HT1080 (cell line): Measurements from ENCODE around the gene ELAVL2. TPM values are rescaled to one million over a fixed set of nuclear protein-coding genes. Genes with fewer than 3 reads are reported as not detected.
A peak's percentile ranks its signal among the peaks of the same experiment; 100 is the strongest.

Source experiments
- DNase-seq: peaks from one replicate; pipeline ENCODE4 v3.0.0-alpha.2; 2015; ENCODE audit warnings: low read depth
- total RNA-seq: library from RNA; depleted of rRNA; stranded (reverse); fragments of >200 nt; shearing (Covaris generic); gene quantifications from 2 replicates; pipeline ENCODE4 v1.2.3, GENCODE V29; 2014

ELAVL2 gene
- total RNA-seq, 1 experiment from 2014 or later = 0.45 TPM

DNA sequence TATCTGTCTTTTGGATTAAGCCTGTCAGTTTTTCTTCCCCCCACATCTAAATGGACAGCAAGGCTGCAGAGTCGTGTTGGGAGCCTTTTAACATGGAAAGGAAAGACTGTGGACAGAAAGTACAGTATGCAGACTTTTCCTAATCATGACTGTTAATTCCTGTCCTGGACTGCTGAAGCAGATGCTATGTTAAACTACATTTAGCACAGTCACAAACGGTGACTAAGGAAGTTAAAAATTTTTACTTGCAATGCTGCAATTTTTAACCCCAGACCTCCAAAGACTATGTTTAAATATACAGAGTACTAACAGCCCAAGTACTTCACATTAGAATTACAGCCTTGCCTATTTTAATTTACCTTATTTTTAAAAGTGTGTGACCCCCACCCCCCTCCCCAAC lies 51.8 kb downstream of the ELAVL2 start:
- no peak for DNase-seq

DNA sequence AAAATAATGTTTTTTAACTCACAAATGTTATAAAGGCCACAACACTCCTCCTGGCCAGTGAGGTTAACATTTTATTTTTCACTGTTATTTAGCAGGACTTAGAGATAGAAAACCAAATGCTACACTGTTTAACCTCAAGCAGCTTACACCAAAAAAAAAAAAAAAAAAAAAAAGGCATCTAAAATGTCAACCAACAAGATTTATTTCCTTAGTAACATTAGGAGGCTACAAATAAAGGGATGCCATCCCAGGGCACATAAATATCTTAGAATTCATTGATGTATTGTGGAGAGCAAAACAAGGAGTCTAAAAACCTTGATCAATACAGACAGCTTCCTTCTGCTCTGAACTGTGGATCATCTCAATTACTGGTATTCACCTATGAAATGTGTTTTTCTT lies 53.7 kb downstream of the ELAVL2 start:
- DNase-seq = no peak

DNA sequence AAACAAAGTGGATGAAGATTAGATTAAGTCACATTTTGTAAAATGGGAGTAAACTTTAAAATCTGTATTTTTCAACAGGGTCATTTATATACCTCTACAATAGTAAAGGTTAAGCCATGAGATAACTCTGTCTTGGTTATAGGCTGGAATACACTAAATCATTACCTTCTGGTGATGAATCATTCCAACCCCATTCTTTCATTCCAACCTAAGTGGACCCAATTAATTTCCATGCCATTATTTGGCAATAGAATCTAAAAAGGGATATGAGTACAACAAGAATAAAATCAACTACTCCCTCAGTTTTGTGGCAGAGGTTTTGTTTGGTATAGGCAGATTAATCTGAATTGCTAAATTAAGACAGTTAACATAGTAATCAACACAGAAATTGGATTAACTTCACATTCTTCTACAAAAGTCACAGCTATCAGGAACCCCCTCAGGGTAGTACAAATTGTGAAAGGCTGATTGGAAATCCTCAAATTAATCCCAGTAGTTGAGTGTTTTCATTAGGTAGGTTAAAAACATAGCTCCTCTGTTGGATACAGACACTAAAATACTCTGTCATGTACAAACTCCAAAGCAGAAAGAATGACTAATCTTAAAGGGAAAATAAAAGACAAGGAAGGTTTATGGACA lies 54.2 kb downstream of the ELAVL2 start:
- DNase-seq = no peak

DNA sequence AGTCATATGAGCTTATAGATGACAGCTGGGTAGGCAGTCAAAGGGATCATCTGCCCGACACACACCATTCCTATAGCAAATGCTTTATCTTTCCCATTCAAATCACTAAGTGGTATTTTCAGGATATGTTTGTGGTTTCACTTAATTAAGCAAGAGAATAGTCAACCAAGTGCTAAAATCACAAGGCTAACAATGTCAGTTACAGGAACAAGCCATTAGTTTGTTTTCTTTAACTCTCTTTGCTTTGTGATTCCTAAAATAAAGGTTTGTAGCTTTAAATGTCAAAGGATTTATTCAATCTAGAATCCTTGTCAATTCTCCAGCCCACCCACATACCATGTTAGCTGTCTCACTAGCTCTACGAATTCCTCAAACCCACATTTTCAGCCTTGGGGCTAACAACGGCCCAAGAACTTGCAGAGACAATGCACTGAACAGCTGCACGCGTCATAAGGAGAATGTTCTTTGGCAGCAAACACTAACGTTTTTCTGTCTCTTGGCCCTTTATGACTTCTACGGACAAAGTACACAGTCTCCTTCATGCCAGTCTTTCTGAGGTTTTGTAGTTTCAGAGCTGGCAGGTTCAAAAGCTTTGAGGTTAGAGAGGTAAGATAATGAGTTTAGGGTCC lies 56.6 kb downstream of the ELAVL2 start:
- DNase-seq = peak; percentile 83

DNA sequence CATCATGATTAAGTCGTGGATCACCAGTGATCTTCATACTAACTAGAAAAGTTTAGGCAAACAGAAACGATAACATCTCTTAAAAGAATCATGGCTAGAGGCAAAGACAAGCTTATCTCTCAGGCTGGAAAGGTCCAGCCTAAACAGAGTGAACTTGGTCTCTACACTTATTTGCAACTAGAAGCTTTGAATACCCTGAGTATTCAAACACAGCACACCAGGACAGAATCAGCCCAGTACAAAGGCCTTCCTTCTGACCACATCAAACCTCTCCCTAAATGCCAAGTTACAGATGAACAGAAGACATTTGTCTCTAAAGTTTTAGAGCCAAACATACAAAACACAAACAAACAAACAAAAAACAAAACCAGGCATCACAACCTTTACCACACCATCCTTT lies 57.2 kb downstream of the ELAVL2 start:
- DNase-seq = no peak

GRCh38 chr9:23766613-23767012 lies 59.4 kb downstream of the ELAVL2 start:
- DNase-seq = no peak

- DNase-seq = no peak
These were observed 60.5 kb downstream of the ELAVL2 start for GRCh38 chr9:23765561-23765960.

DNA sequence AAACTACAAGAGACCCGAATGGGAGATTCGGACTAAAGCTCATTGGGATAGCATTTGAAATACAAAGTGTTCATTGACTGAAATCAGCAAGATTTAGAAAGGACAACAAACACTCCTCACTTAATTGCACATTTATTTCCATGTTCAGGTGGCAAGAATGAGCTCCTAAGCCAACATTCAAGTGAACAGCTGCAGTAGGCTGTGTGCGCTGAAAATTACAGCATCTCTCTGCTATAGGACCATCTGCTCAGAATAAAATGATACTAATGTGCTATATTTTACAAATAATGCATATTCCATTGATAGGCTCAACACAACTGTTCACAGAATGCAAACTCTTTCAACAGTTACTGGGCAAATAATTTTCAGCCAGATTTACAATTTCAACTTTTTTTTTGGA lies 61.8 kb downstream of the ELAVL2 start:
- DNase-seq = no peak

- DNase-seq = peak; percentile 56
These were observed 71.5 kb downstream of the ELAVL2 start for GRCh38 chr9:23754551-23754950.

- no peak for DNase-seq
These were observed 73.2 kb downstream of the ELAVL2 start for GRCh38 chr9:23752859-23753258.

GRCh38 chr9:23751633-23752032 lies 74.4 kb downstream of the ELAVL2 start:
- DNase-seq = no peak

DNA sequence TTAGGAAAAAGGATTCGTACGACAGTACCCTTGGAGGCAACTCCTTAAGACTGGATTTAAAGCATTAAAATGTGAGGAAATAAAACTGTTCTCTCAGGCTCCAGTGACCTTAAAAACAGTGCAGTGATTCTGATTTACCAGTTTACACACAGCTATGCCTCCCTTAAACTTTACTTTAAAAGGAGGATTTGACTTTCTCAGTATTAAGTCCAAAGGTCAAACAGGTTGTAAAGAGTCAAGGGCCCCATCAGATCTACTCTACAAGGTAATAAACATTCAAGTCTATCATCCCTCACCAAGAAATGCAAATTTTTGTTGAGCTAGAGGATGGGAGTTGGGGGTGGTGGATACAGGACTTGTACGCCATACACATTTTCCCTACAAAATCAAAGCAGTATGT lies 75.2 kb downstream of the ELAVL2 start:
- DNase-seq = no peak

DNA sequence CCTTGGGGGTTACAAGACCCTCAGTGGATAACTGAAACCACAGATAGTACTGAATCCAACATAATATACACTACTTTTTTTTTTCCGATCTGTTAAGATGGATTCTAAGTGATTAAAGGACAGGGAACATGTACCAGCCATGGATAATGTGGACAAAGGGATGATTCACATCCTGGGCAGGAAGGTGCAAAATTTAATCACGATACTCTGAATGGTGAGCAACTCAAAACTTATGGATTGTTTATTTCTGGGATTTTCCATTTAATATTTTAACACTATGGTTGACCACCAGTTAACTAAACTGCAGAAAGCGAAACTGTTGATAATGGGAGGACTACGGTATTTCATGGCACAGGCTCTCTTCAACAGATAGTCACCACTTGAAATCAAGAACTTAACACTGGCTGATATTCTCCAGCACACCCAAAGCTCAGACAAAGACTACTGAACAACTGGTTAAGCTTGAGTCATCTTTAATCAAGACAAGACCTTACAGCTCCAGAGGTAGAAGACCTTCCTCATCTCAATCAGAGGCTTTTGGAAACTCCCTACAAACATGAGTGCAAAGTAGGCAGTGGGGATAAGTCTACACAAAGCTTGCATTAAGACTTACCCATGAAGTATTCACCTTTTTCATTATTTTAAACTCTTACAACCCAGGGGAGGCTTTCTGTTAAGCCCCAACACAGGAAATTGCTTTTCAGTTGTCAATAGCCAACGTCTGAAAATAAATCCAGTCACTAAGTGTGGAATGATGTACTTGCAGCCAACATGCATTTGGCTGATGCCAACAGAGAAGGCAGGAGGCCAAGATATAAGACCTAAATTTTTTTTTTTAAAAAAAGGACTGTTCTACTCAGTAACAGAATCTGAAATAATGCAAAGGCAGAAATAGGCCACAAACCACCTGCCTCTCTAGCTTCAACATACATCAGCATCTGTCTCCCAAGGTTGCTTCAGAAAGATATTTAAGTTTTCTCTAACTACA lies 78.7 kb downstream of the ELAVL2 start:
- DNase-seq = peak; percentile 66

DNA sequence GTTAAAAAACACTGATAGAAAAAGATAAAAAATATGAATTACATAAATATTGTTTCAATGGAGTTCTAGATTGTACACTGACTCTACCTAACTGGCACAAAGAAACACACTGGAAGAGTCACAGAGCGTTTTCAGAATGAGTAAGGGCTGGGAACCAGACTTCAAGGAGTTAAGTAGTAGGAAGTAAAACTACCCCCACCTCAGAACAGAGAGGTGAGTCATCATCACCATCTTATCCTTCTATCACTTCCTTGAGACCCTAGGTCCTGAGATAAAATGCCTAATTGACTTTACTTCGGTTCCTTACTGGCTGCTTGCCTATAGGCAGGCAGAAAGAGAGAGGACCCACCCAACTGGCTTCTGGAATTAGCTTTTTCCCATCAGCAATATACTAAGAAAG lies 79.7 kb downstream of the ELAVL2 start:
- DNase-seq = peak; percentile 80

DNA sequence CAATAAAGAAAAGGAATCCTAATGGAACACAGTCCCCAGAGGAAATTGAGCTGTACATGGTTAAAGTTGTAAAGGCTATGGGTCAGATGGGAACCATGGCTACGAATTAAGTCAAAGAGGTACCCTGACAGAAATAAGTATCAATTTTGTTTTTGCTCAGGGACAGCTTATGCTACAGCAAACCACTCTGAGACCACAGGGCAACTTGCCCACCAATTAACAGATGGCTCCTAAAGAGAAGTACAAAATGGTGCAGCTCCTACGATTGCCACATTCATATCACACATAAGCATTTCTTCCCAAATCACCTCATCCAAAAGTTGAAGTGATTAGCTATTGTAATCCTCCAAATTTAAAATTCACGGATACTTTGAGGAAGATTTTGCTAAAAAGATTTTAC lies 83.0 kb downstream of the ELAVL2 start:
- DNase-seq = no peak

DNA sequence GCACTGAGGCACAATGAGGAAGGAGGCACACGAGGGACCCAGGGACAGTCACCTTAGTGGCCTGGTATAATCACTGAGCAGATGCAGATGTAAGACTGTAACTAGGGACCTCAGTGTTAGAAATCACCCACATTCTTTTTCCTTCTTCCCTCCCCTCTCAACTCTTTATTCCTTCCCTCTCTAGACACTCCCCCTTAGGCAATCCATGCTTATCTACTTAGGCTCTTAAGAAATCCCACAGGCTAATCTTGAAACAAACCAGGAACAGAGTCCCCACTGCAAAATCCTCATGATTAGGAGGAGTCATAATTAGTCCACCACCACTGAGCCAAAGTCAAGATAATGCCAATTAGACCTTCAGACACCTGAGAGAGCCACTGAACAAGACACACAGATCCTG lies 84.7 kb downstream of the ELAVL2 start:
- no peak for DNase-seq

DNA sequence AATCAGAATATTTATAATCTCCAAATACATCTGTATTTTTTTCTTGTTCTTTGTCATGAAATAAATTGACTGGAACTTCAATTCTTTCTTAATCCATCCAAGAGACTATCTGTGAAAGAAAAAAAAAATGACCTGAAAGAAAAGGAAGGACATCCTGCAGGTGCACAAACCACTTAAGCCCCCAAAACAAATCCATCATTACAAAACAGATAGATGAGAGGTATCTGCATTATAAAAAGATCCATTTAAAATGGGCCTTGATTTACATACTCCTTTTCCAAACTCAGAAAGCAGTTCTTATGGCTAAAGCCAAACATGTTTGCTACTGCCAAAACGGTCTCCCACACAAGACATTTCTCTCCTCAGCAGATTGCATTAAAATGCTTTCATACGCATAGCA lies 85.5 kb downstream of the ELAVL2 start:
- no peak for DNase-seq

DNA sequence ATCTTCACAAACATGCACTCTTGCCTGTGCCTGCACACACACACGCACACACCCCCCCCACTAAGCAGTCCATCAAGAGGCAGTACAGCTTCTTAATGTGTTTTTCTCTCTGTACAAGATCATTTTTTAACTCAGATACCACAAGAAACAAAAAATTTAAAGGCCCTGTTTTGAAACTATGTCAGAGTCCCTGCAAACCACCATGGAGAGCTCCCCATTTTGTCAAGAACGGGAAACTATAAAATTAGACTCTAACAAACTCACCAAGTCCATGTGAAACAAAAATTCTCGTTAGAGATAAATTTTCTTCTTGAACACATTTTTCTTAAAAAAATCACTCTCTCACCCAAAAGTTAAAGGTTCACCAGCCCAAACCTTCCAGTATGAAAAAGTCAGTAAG lies 86.3 kb downstream of the ELAVL2 start:
- no peak for DNase-seq

DNA sequence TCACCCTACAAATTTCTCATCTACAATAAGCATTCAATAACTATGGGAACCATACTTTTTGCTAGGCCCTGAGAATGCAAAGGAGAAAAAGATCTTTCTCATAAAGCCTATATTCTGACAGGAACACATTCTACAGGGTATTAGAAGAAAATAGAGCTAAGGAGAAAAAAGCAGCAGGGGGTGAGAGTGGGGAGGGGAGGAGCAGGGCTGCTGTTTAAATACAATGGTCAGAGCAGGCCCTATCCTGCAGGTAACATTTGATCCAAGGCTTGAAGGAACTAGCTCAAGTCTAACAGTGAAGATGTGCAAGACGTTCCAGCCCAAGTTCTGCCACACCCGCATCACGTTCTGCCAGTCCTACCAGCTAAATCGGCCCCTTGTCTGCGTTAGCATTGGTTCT lies 89.7 kb downstream of the ELAVL2 start:
- DNase-seq = no peak

DNA sequence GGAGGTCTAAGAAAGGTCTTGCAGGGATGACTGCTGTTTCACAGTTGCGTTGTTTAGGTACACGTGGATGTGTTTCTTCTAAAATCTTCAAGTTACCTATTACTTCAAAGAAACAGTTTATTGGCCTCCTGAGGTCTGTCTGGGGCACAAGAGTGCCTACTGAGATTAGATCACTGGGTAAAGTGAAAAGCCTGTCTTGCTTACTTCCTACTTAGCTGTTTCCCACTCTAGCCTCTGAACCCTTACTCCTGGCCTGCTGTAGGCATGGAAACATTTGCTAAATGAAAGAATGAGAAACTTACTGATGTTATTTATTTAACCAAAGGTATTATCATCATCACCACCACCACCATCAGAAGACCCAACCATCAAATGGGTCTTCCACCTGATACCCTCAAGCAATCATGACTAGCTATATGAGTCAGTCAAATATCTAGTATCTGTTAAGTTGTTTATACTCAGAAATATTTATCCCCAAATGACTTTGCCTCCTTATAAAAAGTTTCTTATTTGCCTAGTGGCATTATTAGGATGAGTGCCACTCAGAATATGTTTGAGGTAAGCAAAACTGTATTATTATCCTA lies 92.5 kb downstream of the ELAVL2 start:
- no peak for DNase-seq

- no peak for DNase-seq
These were observed 94.7 kb downstream of the ELAVL2 start for GRCh38 chr9:23731353-23731752.

DNA sequence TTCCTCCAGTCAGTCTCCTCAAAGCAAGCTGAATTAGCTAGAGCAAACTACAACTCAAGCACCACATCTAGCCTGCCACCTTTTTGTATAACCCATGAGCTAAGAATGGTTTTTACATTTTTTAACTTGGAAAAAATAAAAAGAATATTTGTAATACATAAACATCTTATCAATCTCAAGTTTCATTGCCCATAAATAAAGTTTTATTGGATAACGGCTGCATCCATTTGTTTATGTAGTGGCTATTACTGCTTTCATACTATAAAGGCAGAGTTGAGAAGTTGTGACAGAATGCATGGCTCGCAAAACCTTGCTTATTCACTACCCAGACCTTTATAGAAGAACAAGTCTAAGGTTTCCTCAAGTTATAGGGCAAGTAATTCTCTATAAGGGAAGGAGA lies 95.7 kb downstream of the ELAVL2 start:
- DNase-seq = no peak
